Renal cortical epithelial cell (primary cell): ENCODE results near the gene MYZAP. TPM values are rescaled to one million over a fixed set of nuclear protein-coding genes. Genes with fewer than 3 reads are reported as not detected.

Experiments
- total RNA-seq: library from RNA; depleted of rRNA; stranded (reverse); fragments of >200 nt; gene quantifications from 2 replicates; pipeline ENCODE4 v1.2.3, GENCODE V29; 2014

Gene MYZAP
- total RNA-seq, 1 donor from 2014 or later, result 0.20 TPM

Other genes with a start within 250 kb of the MYZAP start
- gene CGNL1, start 215.4 kb upstream of the MYZAP start, total RNA-seq, result 6.9 and 57.5 TPM in 2 replicates
- 35.8 and 125 TPM in 2 replicates for gene POLR2M, start 114.8 kb downstream of the MYZAP start, total RNA-seq